Stimulated activated naive B cell treated with anti-CD40 and anti-IgM and Interleukin-4, amounts not matched to agents 10 μg/mL and 1 μg/mL and 100 μg/mL, for 72 hours (primary cell): ENCODE data around the gene ELOVL7.
A peak's percentile ranks its signal among the peaks of the same experiment; 100 is the strongest.
"Not testable (repeated sequence)": the region's sequence is repeated elsewhere in the genome, so short reads cannot be mapped to it uniquely, and the experiment has no call there.

Source experiments
- ATAC-seq, 2 donors: fragments of 150-1000 bp; cut with Tn5 transposase; replicated peaks; 2 replicates each; pipeline ENCODE4 v1.10.0; 2021; ENCODE audit warnings: moderate library complexity in 1 of 2
- DNase-seq: peaks from one replicate; pipeline ENCODE4 v3.0.0; 2021
- H3K27ac Mint-ChIP-seq: one replicate; pipeline ENCODE4 v1.8.0; 2022; ENCODE audit warnings: mild to moderate bottlenecking, mixed read lengths
- H3K27me3 Mint-ChIP-seq, 2 donors: one replicate each; pipeline ENCODE4 v1.8.0; 2022; ENCODE audit warnings: mixed read lengths in 2 of 2
- H3K36me3 Mint-ChIP-seq, 2 donors: one replicate each; pipeline ENCODE4 v1.8.0; 2022; ENCODE audit warnings: mixed read lengths in 2 of 2, mild to moderate bottlenecking in 1 of 2
- H3K4me1 Mint-ChIP-seq, 2 donors: one replicate each; pipeline ENCODE4 v1.8.0; 2022; ENCODE audit warnings: mixed read lengths in 2 of 2, mild to moderate bottlenecking in 1 of 2
- H3K4me3 Mint-ChIP-seq, 2 donors: one replicate each; pipeline ENCODE4 v1.8.0; 2022; ENCODE audit warnings: mild to moderate bottlenecking in 2 of 2, mixed read lengths in 2 of 2, moderate library complexity in 1 of 2
- H3K9me3 Mint-ChIP-seq, 2 donors: one replicate each; pipeline ENCODE4 v1.8.0; 2022; ENCODE audit warnings: mixed read lengths in 2 of 2, mild to moderate bottlenecking in 1 of 2

Gene ELOVL7

DNA sequence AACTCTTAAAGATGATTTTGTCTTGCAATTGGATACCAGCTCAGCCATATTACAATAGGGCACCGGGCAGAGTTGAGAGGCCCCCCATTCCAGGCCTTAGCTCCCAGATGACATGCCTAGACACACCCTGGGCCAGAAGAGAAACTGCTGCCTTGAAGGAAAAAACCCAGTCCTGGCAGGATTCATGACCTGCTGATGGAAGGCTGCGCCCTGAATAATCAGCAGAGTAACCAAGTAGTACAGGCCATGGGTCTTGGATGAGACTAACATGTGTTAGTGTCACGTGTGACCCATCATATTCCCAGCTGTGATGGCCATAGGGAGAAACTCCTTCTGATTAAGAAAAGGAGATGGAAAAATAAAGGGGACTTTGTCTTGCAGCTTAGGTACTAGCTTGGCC is 105.1 kb downstream of the ELOVL7 start:
- no peak for ATAC-seq
- DNase-seq, result no peak
- no peaks in the 10 kb centered on the region for H3K4me1 Mint-ChIP-seq
- peaks cover 0 to 7% of the 10 kb centered on the region in 2 donors for H3K36me3 Mint-ChIP-seq
- H3K4me3 Mint-ChIP-seq, result no peak overlapping the region
- H3K27ac Mint-ChIP-seq, result no peak overlapping the region
- H3K27me3 Mint-ChIP-seq, result peaks cover 5 to 6% of the 10 kb centered on the region in 2 donors
- peaks cover 12 to 18% of the 10 kb centered on the region in 2 donors for H3K9me3 Mint-ChIP-seq

DNA sequence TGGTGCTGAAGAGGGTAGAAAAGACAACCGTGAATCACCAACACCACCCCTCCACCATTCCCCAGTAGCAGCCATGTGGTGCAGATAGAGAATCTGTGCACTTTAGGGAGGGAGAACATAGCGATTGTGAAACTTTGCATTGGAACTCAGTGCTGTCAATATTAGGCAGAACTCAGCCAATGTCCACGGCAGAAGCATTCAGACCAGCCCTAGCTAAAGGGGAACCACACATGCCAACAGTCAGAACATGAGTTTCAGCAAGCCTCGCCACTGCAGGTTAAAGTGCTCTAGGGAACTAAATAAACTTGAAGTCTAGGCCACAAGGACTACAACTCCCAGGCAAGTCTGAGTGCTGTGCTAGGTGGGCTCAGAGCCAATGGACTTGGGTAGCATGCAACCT is 105.6 kb downstream of the ELOVL7 start:
- H3K4me1 Mint-ChIP-seq, result no peaks in the 10 kb centered on the region
- no peak overlapping the region for H3K27ac Mint-ChIP-seq
- peaks cover 0 to 7% of the 10 kb centered on the region in 2 donors for H3K36me3 Mint-ChIP-seq
- H3K27me3 Mint-ChIP-seq, result peaks cover 5 to 6% of the 10 kb centered on the region in 2 donors
- H3K9me3 Mint-ChIP-seq, result peaks cover 12 to 17% of the 10 kb centered on the region in 2 donors
- DNase-seq, result no peak
- no peak overlapping the region for H3K4me3 Mint-ChIP-seq
- peak; percentile 61 to 65 for ATAC-seq

DNA sequence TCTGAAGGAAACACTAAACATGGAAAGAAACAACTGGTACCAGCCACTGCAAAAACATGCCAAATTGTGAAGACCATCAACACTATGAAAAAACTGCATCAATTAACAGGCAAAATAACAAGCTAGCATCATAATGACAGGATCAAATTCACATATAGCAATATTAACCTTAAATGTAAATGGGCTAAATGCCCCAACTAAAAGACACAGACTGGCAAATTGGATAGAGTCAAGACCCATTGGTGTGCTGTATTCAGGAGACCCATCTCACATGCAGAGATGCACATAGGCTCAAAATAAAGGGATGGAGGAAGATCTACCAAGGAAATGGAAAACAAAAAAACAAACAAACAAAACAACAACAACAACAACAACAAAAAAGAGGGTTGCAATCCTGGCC is 113.2 kb downstream of the ELOVL7 start:
- H3K27me3 Mint-ChIP-seq, result peaks cover 17 to 19% of the 10 kb centered on the region in 2 donors

DNA sequence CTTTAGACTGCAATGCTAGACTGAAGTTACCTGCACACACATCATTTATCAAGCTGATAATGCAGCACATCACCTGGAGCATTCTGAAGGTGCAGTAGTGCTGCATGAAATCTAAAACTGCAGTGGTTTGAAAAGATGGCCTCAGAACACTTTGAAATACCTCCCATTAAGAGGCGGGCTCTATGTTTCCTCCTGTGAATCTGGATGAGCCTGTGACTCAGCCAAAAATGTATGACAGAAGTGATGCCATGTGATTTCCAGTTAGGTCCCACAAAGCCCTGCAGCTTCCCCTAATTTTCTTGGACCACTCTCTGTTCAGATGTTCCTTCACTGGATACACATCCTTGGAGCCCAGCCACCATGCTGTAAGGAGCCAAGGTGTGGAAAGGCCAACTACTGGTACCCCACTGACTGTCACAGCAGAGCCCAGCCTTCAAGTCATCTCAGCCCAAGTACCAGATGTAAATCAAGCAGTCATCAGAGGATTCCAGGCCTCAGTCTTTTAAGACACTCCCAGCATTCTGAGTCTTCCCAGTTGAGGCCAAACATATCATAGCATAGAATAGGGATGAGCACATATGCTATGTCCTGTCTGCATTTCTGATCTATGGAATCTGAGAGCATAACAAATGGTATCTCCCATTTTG is 116.9 kb downstream of the ELOVL7 start:
- DNase-seq (no peak), ATAC-seq (no peak)
- H3K4me3 Mint-ChIP-seq, result no peak overlapping the region
- no peaks in the 10 kb centered on the region for H3K4me1 Mint-ChIP-seq
- H3K27me3 Mint-ChIP-seq, result peaks cover 17 to 19% of the 10 kb centered on the region in 2 donors
- H3K9me3 Mint-ChIP-seq, result peaks cover 0 to 7% of the 10 kb centered on the region in 2 donors
- no peaks in the 10 kb centered on the region for H3K36me3 Mint-ChIP-seq
- H3K27ac Mint-ChIP-seq, result no peak overlapping the region

More for the DNA sequence above, 113.2 kb downstream of the ELOVL7 start:
- not testable (repeated sequence) for DNase-seq, H3K9me3 Mint-ChIP-seq, H3K27ac Mint-ChIP-seq, ATAC-seq, H3K36me3 Mint-ChIP-seq, H3K4me1 Mint-ChIP-seq, H3K4me3 Mint-ChIP-seq

DNA sequence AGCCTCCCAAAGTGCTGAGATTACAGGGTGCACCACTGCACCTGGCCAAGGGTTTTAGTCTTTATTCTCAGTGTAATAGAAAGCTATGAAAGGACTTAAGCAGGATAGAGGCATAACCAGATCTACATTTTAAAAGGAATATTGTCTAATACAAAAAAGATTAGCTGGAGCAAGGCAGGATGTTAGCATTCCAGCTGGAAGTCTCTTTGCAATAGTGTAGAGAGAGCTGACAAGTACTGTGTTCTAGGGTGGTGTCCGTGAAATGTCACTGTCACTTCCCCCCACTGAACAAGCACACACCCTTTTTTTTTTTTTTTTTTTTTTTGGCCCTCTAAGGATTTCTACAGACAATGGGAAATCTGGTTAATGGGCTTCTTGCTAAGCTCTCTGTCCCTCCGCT is 119.9 kb downstream of the ELOVL7 start:
- Mint-ChIP-seq H3K27ac (no peak overlapping the region), H3K27me3 (peaks cover 0 to 17% of the 10 kb centered on the region in 2 donors), H3K9me3 (peaks cover 0 to 2% of the 10 kb centered on the region in 2 donors), H3K4me1 (no peaks in the 10 kb centered on the region), H3K4me3 (no peak overlapping the region), H3K36me3 (no peaks in the 10 kb centered on the region)
- no peak for ATAC-seq
- no peak for DNase-seq

DNA sequence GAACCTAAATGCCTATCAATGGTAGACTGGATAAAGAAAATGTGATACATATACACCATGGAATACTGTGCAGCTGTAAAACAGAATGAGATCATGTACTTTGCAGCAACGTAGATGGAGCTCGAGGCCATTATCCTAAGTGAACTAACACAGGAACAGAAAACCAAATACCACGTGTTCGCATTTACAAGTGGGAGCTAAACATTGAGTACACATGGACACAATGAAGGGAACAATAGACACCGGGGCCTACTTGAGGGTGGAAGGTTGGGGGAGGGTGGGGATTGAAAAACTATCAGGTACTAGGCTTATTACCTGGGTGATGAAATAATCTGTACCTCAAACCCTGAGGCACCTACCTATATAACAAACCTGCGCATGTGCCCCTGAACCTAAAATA is 121.7 kb downstream of the ELOVL7 start:
- ATAC-seq (no peak), DNase-seq (no peak)
- Mint-ChIP-seq H3K27ac (no peak overlapping the region), H3K9me3 (peaks cover 2 to 6% of the 10 kb centered on the region in 2 donors), H3K4me3 (no peak overlapping the region), H3K27me3 (peaks cover 2 to 27% of the 10 kb centered on the region in 2 donors), H3K36me3 (no peaks in the 10 kb centered on the region), H3K4me1 (no peaks in the 10 kb centered on the region)

DNA sequence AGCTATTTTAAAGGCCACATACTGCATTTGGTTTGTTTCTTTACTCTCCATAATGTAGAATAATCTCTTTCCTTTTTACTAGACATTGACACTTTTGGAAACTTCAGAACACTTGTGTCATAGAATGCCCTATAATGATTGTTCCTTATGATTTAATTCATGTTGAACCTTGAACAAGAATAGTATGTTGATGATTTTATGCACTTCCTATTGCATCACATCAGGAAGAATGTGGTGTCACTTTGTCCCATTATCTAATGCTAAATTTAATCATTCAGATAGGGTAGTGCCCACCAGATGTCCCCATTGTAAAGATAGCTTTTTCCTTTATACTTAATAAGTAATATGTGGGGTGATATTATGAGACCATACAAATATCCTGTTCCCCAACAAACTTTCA is 124.7 kb downstream of the ELOVL7 start:
- H3K4me3 Mint-ChIP-seq, result no peak overlapping the region

DNA sequence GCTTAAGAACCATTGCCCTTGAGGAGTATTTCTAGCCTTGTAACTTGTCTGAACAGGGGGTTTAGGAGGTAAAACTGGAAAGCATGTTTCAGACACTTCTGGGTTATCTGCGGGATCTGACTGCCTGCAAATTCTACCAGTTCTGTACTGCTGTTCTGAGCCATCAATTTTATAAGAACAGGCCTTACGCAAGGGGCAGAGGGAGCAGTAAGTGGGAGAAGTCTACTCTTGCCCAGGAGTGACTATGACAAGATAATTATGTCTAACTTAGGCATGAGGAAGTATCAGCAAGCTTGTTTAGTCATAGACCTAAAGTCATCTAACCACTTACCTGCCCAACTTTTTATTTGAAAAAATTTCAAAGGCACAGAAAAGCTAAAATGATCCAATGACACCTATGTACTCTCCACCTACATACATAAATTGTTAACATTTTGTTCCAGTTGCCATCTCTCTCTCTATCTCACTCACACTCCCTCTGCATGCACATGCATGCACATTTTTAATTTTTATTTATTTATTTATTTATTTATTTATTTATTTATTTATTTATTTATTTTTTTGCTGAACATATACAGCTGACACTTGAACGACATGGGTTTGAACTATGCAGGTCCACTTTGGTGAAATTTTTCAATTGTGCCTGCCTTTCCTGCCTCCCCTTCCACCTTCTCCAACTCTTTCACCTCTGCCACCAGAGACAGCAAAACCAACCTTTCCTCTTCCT is 125.7 kb downstream of the ELOVL7 start:
- Mint-ChIP-seq H3K9me3 (peaks cover 10 to 13% of the 10 kb centered on the region in 2 donors), H3K36me3 (peaks cover 2 to 3% of the 10 kb centered on the region in 2 donors), H3K4me3 (no peak overlapping the region), H3K4me1 (no peaks in the 10 kb centered on the region), H3K27ac (no peak overlapping the region), H3K27me3 (peaks cover 12 to 40% of the 10 kb centered on the region in 2 donors)
- DNase-seq, result no peak
- no peak for ATAC-seq

More for the DNA sequence above, 124.7 kb downstream of the ELOVL7 start:
- DNase-seq (no peak), ATAC-seq (no peak)
- peaks cover 12 to 39% of the 10 kb centered on the region in 2 donors for H3K27me3 Mint-ChIP-seq
- H3K27ac Mint-ChIP-seq, result no peak overlapping the region
- H3K4me1 Mint-ChIP-seq, result no peaks in the 10 kb centered on the region
- peaks cover 9 to 12% of the 10 kb centered on the region in 2 donors for H3K9me3 Mint-ChIP-seq
- peaks cover under 1 to 3% of the 10 kb centered on the region in 2 donors for H3K36me3 Mint-ChIP-seq

DNA sequence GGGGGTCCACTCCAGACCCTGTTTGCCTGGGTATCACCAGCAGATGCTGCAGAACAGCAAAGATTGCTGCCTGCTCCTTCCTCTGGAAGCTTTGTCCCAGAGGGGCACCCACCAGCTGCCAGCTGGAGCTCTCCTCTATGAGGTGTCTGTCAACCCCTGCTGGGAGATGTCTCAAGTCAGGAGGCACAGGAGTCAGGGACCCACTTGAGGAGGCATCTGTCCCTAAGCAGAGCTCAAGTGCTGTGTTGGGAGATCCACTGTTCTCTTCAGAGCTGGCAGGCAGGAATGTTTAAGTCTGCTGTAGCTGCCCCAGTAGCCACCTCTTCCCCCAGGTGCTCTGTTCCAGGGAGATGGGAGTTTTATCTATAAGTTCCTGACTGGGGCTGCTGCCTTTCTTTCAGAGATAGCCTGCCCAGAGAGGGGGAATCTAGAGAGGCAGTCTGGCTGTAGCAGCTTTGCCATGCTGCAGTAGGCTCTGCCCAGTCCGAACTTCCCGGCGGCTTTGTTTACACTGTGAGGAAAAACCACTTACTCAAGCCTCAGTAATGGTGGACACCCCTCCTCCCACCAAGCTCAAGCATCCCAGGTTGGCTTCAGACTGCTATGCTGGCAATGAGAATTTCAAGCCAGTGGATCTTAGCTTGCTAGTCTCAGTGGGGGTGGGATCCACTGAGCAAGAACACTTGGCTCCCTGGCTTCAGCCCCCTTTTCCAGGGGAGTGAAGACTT is 128.7 kb downstream of the ELOVL7 start:
- not testable (repeated sequence) for H3K27ac Mint-ChIP-seq, H3K4me3 Mint-ChIP-seq, H3K4me1 Mint-ChIP-seq, H3K36me3 Mint-ChIP-seq, ATAC-seq, DNase-seq
- Mint-ChIP-seq H3K9me3 (peaks cover 10 to 13% of the 10 kb centered on the region in 2 donors), H3K27me3 (peaks cover 27 to 50% of the 10 kb centered on the region in 2 donors)

DNA sequence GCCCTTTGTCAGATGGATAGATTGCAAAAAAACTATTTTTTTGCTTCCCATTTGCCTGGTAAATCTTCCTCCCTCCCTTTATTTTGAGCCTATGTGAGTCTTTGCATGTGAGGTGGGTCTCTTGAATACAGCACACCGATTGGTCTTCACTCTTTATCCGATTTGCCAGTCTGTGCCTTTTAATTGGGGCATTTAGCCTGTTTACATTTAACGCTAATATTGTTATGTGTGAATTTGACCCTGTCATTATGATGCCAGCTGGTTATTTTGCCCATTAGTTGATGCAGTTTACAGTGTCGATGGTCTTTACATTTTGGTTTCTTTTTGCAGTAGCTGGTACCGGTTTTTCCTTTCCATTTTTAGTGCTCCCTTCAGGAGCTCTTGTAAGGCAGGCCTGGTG is 131.1 kb downstream of the ELOVL7 start:
- peaks cover 2 to 6% of the 10 kb centered on the region in 2 donors for H3K36me3 Mint-ChIP-seq
- H3K27me3 Mint-ChIP-seq, result peaks cover 28 to 33% of the 10 kb centered on the region in 2 donors
- no peak for DNase-seq
- no peak for ATAC-seq
- no peaks in the 10 kb centered on the region for H3K4me1 Mint-ChIP-seq
- no peak overlapping the region for H3K27ac Mint-ChIP-seq
- no peak overlapping the region for H3K4me3 Mint-ChIP-seq
- peaks cover 10 to 12% of the 10 kb centered on the region in 2 donors for H3K9me3 Mint-ChIP-seq

DNA sequence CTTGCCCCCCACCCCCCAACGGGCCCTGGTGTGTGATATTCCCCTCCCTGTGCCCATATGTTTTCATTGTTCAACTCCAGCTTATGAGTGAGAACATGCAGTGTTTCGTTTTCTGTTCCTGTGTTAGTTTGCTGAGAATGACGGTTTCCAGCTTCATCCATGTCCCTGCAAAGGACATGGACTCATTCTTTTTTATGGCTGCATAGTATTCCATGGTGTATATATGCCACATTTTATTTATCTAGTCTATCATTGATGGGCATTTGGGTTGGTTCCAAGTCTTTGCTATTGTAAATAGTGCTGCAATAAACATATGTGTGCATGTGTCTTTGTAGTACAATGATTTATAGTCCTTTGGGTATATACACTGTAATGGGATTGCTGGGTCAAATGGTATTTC is 132.2 kb downstream of the ELOVL7 start:
- not testable (repeated sequence) for ATAC-seq, DNase-seq, H3K4me1 Mint-ChIP-seq, H3K9me3 Mint-ChIP-seq, H3K36me3 Mint-ChIP-seq, H3K27ac Mint-ChIP-seq, H3K4me3 Mint-ChIP-seq
- H3K27me3 Mint-ChIP-seq, result peaks cover 23 to 27% of the 10 kb centered on the region in 2 donors

DNA sequence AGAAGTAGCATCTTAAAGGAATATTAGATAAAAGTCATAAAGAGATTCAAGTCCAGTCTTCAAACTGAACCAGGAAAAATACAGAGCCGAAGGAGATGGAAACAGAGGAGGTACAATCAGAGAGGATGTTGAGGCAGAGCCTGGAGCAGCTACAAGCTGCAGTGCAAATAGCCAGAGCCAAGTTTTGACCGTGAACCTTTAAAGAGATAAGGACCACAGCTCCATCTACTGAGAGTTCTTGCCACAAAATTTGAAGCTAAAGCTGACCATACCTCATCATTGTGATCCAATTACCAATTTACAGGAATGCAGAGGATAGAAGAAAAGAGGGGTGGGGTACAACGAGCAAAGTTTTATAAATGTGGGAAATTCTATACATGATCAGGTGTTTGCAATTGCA is 133.7 kb downstream of the ELOVL7 start:
- Mint-ChIP-seq H3K9me3 (peaks cover 4 to 5% of the 10 kb centered on the region in 2 donors), H3K27ac (no peak overlapping the region), H3K4me3 (no peak overlapping the region), H3K27me3 (peaks cover 23 to 27% of the 10 kb centered on the region in 2 donors), H3K36me3 (peaks cover 2 to 6% of the 10 kb centered on the region in 2 donors), H3K4me1 (no peaks in the 10 kb centered on the region)
- DNase-seq (no peak), ATAC-seq (no peak)

DNA sequence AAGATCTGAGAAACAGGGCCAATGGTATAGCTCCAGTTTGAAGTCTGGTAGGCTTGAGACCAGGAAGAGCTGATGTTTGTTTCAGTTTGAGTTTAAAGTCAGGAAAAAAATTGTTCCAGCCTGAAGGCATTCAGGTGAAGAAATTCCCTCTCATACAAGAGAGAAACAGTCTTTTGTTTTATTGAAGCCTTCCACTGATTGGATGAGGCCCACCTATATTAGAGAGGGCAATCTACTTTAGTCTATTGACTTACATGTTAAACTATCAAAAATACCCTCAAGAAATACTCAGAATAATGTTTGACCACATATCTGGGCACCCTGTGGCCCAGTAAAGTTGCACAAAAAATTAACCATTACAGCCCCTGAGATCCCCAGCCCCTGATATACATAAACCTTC is 138.9 kb downstream of the ELOVL7 start:
- Mint-ChIP-seq H3K4me3 (no peak overlapping the region), H3K36me3 (no peaks in the 10 kb centered on the region), H3K4me1 (peaks cover 2 to 7% of the 10 kb centered on the region in 2 donors), H3K9me3 (no peaks in the 10 kb centered on the region), H3K27ac (no peak overlapping the region), H3K27me3 (no peaks in the 10 kb centered on the region)
- ATAC-seq (no peak), DNase-seq (no peak)

DNA sequence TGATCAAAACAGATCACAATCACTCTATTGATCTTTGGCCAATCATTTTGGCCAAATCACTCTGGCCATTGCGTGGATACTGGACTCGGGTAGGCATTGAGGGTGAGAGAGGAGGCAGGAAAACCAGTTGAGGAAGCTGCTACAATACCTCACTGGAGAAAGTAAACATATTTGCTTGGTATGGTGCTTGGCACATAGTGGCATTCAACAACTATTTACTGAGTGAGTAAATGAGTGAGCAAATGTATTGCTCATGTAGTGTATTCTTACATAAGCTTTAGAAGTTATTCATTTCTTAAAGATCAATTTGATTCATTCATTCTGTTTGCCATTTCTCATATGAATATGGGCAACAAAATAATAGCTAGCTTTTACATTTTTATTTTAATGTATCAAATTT is 140.1 kb downstream of the ELOVL7 start:
- H3K27me3 Mint-ChIP-seq, result no peaks in the 10 kb centered on the region
- no peaks in the 10 kb centered on the region for H3K36me3 Mint-ChIP-seq
- DNase-seq (no peak), ATAC-seq (no peak)
- no peak overlapping the region for H3K27ac Mint-ChIP-seq
- peaks cover 5 to 13% of the 10 kb centered on the region in 2 donors for H3K4me1 Mint-ChIP-seq
- H3K9me3 Mint-ChIP-seq, result no peaks in the 10 kb centered on the region
- H3K4me3 Mint-ChIP-seq, result no peak overlapping the region
